NCI-H2029 (cell line): ENCODE measurements around the gene ITPKB.
"Not testable (repeated sequence)": the region's sequence is repeated elsewhere in the genome, so short reads cannot be mapped to it uniquely, and the experiment has no call there.

ENCODE experiments used
- DNase-seq: peaks from one replicate; lab custom pipeline; 2025; lab: John Stamatoyannopoulos, UW

Gene ITPKB

DNA sequence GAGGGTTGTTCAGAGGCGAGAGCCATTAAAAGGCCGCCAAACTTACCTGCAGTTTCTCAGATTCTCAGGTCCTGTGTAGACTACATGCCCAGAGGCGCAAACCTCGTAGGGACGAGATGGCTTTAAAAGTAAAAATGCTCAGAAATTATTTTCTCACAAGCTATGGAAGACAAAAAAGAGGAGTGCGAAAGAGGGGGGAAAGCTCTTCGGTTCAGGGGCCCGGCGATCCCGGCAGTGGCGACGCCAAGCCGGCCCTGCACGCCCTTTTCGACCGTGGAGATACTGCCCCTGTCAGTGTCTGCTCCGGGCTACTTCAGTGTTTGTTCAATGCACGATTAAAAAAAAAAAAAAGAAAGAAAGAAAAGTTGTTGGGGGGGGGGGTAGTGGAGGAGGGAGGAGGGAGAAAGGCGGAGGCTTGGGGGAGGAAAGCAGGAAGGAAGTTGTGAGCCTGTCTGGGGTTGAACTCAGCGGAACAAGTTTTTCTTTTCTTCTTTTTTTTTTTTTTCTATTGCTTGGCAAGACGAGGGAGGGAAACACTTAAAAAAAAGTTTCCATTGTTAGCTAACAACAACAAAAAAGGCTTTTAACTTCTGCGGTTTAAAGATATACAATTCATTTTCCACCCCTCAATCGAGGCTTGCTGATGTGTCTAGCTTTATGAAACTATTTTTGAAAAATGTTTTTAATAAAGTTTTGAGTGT, at the start of gene ITPKB:
ITPKB (minus strand) TSS at position 288 of the 701 bp plus-strand sequence. CDS start 1,824 bp downstream, outside the sequence.
- DNase-seq: no peak

DNA sequence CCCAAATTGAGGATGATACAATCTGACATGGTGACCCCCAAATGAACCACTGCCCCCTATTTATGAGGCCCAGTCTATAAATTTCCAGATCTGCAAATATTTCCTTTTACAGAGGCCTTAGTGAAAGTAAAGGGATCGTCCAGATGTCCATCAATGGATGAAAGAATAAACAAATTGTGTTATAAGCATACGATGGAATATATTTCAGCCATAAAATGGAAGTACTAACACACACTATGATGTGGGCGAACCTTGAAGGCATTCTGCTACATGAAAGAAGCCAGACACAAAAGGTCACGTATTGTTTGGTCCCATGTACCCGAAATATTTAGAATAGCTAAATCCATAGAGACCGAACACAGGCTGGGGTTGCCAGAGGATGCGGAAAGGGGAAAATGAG, 48.6 kb upstream of the ITPKB start:
- DNase-seq: no peak

DNA sequence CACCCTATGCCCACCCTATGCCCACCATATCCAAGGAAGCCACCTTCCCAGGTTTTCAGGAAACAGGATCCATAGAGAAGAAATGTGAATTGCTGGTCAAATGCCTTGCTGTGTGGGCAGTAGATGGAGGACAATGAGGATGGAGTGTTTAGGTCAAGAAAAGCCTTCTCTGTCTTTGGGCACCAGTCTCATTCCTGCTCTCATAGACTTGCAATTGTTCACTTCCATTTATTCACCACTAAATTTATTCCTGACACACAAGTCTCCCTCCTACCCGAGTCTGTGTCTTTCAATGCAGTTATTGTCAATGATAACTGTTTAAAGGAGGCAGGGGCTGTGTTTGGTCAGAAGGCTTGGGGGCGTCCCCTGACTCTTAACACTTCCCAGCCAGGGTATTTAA, 48.0 kb upstream of the ITPKB start:
- DNase-seq: no peak

DNA sequence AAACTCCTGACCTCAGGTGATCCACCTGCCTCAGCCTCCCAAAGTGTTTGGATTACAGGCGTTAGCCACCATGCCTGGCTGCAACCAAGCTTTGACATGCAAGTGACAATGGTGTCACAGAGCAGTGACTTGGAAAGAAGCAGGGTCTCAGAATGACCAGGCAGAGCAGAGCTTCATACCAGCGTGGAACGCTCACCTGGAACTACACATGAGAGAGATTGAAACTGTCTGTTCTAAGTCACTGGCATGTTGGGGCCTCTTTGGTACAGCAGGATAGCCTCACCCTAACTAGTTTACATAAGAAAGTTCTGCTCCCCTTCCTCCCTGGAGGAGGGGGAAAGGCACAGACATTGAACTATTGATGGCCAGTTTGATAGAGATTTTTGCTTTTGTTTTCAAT, 47.5 kb upstream of the ITPKB start:
- DNase-seq: no peak

DNA sequence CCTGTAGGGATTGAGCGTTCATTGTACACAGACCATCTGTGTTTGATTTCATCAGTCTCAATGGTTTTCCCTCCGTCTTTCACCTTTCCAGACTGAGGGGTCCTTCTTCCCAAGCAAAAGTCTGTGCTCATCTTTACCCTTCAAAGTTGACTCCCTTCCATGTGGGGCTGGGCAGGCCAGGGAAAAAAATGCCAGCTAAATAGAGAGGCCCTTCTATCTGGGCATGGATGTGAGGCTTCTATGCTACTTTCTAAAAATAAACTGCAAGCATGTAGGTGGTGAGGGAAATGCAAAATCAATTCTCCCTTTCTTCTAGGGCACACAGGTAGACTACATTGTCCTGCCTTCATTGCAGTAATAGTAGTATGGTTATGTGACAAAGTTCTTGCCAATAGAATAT, 46.7 kb upstream of the ITPKB start:
- DNase-seq: no peak

DNA sequence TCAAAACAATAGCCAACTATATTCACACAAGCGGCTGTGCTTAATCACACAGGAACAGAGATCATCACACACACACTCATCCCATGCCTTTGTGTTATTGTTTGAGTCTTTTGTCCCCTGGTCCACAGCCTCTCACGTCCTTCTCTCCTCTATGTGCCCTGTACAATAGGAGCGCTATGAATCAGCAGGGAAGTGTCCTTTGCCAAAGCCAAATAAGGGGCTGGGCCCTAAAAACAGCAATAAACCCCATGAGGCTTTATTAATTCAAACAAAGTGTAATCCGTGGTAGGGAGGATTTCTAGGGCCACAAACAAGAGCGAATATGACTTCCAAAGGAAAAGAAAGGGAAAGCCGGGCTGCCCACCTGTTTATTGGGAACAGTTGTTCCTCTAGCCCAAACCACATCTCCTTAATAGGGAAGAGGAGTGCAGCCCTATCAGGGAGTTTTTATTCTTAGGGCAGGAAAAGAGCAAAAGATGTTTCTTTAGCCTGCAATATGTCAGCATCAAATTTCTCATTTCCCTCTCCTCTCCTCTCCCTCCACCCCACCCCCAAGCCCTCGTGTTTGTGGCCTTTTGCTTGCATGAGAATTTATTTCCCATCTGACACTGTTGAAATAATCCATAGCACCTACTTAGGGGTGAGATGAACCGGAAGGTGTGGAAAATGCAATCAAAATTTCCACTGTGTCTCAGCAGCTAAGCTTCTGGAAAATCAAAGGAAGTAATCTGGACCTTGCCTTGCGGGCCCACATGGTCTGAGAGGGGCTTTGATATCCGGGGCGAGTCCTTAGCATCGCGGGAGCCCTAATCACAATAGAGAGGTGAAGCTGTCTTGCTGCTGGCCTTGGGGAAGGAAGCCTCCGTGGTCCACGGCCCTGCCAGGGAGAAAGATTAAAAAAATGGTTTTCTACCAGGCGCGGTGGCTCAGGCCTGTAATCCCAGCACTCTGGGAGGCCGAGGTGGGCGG, 45.3 kb upstream of the ITPKB start:
- DNase-seq: peak; percentile 13

DNA sequence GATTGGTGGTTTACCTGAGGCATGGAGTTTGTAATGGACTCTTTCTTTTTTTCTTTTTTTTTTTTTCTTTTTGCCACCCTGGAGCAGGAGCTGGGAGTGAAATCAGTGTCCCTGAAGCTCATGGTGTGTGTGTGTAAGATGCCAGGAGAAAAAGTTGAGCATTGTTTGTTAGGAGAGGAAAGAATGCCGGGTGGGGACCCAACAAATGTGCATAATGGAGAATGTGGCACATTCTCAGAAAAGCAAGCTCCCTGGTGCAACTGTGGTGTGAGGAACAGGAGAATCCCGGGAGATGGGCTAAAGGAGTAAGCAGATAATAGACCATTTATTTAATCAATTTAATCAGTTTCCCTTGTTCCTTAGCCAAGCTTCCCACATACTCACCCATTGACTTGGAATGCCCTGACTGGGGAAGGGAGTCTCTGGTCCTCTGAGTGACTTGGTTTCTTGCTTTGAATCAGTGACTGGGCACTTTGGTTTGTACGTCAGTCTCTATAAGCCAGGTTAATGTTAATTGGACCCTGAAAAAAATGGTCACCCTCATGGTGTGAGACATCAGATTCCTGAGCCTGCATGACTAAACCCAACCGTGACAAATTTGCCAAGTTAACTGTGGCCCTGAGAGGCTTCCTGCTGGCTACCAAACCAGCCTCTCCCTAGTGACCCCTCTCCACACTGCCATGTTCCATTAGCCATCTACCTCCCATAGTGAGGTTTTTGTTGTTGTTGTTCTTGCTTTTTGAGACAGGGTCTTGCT, 43.9 kb upstream of the ITPKB start:
- DNase-seq: no peak

DNA sequence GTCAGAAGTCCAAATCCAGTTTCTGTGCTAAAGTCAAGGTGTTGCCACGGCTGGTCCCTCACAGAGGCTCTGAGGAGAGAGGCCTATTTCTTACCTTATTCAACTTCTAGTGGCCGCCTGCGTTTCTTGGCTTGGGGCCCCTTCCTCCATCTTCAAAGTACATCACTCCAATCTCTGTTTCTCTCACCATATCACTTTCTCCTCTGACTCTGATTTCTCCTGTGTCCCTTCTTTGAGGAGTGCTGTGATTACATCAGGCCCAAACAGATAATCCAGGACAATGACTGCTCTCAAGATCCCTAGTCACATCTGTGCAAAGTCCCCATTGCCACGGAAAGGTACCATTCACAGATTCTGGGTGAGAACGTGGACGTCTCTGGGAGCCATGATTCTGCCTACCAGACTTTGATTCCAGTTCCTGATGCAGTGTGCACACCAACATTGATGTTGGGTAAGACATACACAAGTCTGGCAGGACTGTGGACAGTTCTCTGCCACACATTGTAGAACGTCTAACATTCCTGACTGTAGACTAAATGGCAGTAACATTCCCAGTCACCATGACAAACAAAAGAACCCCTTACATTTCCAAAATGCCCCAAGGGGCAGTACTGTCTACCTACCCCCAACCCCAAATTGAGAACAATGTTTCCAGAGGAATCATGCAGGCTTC, 43.0 kb upstream of the ITPKB start:
- DNase-seq: no peak

DNA sequence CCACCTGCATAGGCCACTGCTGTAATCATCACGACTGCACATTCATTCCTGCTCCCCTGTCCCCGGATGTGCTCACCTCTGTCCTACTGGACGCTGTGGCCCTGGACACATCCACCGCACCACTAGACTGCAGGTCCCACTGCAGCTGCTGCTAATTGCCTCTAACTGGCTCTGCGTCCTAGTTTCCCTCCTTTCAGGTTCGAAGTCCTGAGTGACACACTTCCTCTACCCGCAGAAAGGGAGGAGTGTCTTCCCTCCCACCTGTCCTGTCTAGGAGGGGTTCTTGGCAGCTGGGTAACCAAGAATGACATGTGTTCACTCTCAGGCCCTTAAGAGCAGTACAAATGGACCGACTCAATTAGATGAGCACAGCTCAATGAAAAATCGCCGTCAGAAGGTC, 40.5 kb upstream of the ITPKB start:
- DNase-seq: no peak

DNA sequence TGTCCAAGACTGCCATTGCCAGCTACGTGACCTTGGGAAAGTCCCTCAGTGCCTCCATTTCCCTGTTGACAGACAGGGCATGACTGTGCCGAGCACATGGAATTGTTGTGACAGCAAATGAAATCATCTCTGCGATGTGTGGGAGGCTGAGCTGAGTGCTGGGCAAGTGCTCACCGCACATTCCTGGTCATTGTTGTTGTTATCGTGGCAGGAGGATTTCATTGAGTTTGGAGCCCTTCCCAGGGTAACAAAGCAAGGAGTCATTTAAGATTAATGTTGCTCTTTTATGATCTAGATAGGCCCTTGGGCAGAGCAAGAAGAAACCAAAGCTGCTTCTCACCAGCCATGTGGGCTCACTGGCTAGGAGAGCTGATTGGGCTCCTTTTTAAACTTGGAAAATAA, 39.6 kb upstream of the ITPKB start:
- no peak for DNase-seq

DNA sequence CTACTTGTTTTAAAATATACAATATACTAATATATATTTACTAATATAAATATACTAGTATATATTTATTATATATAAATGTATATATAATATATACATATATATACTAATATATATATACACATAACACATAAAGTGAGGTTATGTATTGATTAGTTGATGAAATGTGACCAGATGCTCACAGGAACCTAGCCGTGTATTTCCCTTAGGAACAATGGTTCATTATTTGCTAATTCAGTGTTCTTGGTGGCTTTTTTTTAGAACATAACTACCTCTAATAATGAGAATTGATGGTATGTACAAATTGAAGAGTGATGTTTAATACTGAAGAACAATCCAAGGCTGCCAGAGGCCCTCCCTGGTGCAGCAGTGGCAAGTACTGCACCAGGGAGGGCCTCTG, 37.9 kb upstream of the ITPKB start:
- no peak for DNase-seq

DNA sequence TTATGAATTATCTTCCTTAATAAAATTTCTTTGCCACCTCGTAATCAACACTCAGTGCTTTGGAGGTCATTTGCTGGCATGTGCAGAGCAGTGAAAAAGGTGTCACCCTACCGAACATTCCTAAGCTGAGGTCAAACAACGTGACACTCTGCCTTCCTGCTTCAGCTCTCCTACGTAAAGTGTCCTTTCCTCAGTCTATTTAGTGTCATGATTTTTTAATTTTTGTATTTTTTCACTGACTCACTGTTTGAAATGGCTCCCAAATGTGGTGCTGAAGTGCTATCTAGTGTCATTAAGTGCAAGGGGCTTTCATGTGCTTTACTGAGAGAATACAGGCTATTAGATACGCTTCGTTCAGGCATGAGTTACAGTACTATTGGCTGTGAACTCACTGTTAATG, 37.0 kb upstream of the ITPKB start:
- DNase-seq: no peak

DNA sequence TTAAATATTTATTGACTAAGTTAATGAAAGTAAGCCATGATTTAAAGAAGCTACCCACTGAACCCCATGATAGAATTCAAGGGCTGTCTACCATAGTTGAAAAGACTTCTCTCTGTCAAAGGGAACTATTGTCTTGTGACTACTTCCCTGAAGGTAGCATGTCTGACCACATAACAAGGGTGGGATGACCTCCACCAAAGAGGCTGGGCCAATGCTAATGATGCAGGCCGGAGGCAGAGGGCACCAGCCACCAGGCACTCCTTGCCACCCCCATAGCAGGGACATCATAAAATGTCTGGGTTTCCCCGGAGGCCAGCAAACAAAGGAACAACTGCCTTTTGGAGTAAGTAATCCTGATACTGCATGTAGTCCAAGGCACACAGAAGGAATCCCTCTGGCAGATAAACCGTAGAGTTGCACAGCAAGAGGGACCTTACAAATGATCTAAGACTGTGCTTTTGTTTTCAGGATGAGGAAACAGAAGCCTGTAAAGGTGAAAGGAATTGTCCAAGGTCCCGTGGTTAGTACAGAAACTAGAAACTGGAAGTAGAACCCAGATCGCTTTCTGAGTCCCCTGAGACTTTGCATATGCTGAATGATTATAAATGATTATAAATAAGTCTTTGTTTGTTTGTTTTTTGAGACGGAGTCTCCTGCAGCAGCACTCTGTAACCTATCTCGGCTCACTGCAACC, 33.5 kb upstream of the ITPKB start:
- no peak for DNase-seq

DNA sequence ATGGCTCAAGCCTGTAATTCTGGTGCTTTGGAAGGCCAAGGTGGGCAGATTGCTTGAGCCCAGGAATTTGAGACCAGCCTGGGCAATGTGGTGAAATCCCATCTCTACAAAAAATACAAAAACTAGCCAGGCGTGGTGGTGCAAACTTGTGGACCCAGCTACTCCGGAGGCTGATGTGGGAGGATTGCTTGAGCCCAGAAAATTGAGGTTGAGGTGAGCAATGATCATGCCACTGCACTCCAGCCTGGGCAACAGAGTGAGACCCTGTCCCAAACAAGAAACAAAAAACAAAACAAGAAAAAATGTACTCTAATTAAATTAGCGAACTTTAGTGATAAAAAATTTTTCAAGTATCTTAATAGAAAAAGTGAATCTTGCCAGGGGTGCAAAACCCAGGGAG, 28.1 kb upstream of the ITPKB start:
- not testable (repeated sequence) for DNase-seq

DNA sequence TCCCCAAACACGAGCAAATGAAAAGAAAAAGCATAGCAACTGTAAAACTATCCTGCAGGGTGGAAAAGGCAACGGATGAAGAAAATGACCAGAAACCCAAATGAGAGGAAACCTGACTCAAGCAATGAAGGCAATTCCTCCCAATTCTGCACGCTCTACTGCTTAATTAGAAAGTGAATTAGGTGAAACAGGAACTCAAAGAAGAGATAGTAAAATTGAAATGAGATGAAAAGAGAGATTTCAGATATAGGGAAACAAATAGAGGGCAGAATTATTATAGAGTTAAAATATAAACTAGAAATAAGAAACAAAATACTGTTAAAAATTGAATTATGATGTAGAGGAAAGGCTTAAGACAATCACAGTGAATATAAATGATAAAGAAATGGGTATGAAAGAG, 27.5 kb upstream of the ITPKB start:
- no peak for DNase-seq

DNA sequence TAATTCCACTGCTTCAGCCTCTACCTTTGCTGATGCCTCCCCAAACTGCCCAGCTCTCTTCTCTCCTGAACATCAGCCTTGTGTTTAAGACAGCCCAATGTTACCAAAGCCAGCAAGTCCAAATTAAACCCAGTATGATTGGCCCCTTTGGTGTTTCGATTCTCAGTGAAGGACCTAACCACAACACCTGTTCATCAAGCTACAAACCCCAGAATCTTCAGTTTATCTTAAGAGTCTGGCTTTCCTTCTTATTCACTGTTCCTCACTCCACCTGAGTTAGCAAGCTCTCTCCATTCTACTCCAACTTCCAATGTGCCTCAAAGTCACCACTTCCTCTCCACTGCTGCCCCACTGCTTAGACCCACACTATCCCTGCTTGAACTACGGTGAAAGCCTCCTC, 25.5 kb upstream of the ITPKB start:
- DNase-seq: no peak

DNA sequence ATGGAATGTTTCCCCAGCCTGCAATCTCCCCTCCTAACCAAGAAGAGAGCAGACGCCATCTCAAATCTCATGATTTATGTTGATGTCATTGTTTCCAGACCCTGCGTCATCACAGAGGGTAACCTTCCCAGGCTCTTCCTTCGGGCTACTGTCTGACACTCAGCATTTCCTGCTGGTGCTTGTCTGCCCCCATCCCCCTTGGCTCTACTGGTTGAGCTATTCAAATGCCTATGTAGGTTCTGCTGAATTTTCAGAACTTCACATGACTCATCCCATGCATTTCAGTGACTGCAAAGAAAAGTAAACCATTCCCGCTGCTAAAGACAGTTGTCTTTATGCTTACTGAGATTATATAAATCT, 24.8 kb upstream of the ITPKB start:
- no peak for DNase-seq

DNA sequence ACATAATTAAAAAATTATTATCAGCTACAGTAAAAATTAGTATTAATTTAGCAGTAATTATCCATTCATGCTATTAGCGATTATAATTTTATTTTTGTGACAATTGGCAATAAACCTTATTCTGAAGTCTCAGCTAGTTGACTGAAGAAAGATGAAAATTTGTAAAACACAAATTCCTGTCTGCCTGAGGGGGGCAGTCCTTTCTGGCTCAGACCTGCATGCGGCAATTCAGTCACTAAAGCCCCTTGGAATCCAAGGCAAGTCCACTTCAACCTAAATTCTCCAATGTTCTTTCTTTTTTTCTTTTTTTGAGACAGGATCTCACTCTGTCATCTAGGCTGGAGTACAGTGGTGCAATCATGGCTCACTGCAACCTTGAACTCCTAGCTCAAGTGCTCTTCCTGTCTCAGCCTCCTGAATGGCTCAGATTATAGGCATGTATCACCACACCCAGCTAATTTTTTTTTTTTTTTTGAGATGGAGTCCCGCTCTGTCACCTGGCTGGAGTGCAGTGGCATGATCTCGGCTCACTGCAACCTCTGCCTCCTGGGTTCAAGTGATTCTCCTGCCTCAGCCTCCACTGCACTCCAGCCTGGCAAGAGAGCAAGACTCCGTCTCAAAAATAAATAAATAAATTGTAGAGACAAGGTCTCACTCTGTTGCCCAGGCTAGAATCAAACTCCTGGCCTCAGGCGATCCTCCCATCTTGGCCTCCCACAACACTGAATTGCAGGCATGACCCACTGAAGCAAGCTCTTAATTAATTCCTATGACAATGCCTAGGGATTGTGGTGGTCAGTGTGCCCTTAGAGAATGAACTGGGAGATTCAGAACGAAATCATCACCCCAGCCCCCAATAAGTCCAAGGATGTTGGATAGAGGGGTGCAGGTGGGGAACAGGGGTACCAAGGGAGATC, 24.2 kb upstream of the ITPKB start:
- no peak for DNase-seq

DNA sequence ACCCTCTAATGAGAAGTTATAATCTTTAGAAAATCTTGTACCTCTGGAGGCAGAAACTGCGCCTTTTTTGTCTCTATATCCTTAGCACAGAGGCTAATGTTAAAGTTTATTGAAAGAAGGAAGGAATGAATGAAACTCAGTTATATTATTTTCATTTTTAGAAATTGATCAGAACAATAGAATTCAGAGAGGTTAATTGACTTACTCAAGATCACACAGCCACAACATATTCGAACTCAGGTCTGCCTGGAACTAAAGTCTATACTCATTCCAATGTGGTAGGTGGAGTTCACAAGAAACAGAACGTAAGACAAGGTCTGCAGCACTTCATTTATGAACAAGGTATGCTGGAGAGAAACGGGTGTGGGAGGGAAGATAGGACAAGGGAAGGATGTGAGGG, 23.0 kb upstream of the ITPKB start:
- DNase-seq: no peak

DNA sequence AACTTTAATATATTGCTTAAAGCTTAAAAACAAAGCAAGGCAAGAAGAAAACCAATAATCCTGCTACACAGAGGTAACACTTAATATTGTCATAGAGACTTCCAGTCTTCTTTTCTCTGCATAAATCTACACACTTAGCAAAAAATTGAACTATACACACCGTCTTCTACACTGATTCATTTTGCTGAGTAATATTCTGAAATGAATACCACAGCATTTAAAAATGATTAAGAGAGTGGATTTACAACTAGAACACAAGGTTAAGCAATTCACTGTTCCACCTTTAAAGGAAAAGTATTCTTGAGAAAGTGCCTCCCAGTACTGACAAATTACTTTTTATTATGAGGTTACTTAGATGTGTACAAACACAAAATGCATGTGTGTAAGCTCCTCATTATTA, 22.2 kb upstream of the ITPKB start:
- DNase-seq: no peak
